HepG2 (cell line): ENCODE measurements around the gene SH3D19. TPM values are rescaled to one million over a fixed set of nuclear protein-coding genes. Genes with fewer than 3 reads are reported as not detected.

Source experiments
- ATAC-seq: fragments of 200-7000 bp; cut with Tn5 transposase; 3 replicates; pipeline ENCODE4 v1.9.1; 2020; ENCODE audit warnings: mild to moderate bottlenecking, moderate library complexity
- BruUV-seq: library from RNA; stranded (reverse); fragments of 400-500 nt; replicated peaks from 2 replicates; lab custom pipeline; 2021; lab: Mats Ljungman, UMichigan
- CTCF ChIA-PET: fragments of 300-600 bp; formaldehyde crosslinking; extraction: SDS; loops from one replicate; lab custom pipeline; 2021; ENCODE audit warnings: low total read pairs, inconsistent platforms, low intra/inter-chr PET ratio; lab: Yijun Ruan, JAX
- POLR2A ChIA-PET: fragments of 350-600 bp; sonication (Branson Sonifier 250); formaldehyde crosslinking; loops from one replicate; lab custom pipeline; 2020; ENCODE audit warnings: antibody characterized with exemption, inconsistent platforms; lab: Yijun Ruan, JAX
- DNase-seq: peaks from one replicate; pipeline ENCODE4 v3.0.0-alpha.2; 2015; ENCODE audit warnings: low spot score
- FAIRE-seq: peaks from 3 replicates; lab custom pipeline; 2011; peaks lifted over from hg19 to GRCh38; lab: Jason Lieb, UNC
- H2AFZ ChIP-seq: one replicate; pipeline ENCODE4 v1.6.1; 2011; ENCODE audit warnings: low read length, inconsistent platforms
- H3K27ac ChIP-seq: fragments of 300-600 bp; 3 replicates; pipeline ENCODE4 v1.8.0; 2011; ENCODE audit warnings: mixed run types, mild to moderate bottlenecking, mixed read lengths, low read length, inconsistent platforms; ENCODE audit not compliant: insufficient read depth; ENCODE audit errors: extremely low read length
- H3K27me3 ChIP-seq, 2 experiments: fragments of 200-600 bp in 1 of 2; 2 replicates in 1 of 2; 3 replicates in 1 of 2; pipeline versions ENCODE4 v1.6.0 to v1.8.0; 2011; ENCODE audit warnings: low read length in 2 of 2, mild to moderate bottlenecking in 2 of 2, moderate library complexity in 2 of 2, inconsistent platforms in 1 of 2; ENCODE audit not compliant: insufficient read depth in 2 of 2, control insufficient read depth in 1 of 2
- H3K36me3 ChIP-seq, 2 experiments: fragments of 200-600 bp in 1 of 2; replicated peaks in 1 of 2; 2 replicates in 1 of 2; 3 replicates in 1 of 2; pipeline versions ENCODE4 v1.5.1 to v1.8.0; 2011; ENCODE audit warnings: low read length in 2 of 2, inconsistent platforms in 1 of 2; ENCODE audit not compliant: insufficient read depth in 2 of 2, control insufficient read depth in 1 of 2
- H3K4me1 ChIP-seq: 2 replicates; pipeline ENCODE4 v1.5.1; 2012; ENCODE audit warnings: low read length, inconsistent platforms; ENCODE audit not compliant: insufficient read depth
- H3K4me2 ChIP-seq: 2 replicates; pipeline ENCODE4 v1.6.0; 2011; ENCODE audit warnings: low read depth, low read length, inconsistent platforms
- H3K4me3 ChIP-seq, 3 experiments: fragments of 200-600 bp in 1 of 3; sonication (generic), shearing (Covaris generic) in 1 of 3; replicated peaks in 1 of 3; 2 replicates each; pipeline ENCODE4 v1.5.1; 2011 to 2016; ENCODE audit warnings: low read length in 3 of 3, inconsistent platforms in 2 of 3, low read depth in 2 of 3, mild to moderate bottlenecking in 2 of 3, control low read depth in 1 of 3, mixed read lengths in 1 of 3; ENCODE audit not compliant: insufficient read depth in 1 of 3
- H3K79me2 ChIP-seq: one replicate; pipeline ENCODE4 v1.6.1; 2011; ENCODE audit warnings: low read length, inconsistent platforms; ENCODE audit not compliant: insufficient read depth
- H3K9ac ChIP-seq: 2 replicates; pipeline ENCODE4 v1.6.0; 2011; ENCODE audit warnings: mild to moderate bottlenecking, low read depth, low read length, inconsistent platforms; ENCODE audit not compliant: insufficient read depth
- H3K9me3 ChIP-seq: 2 replicates; pipeline ENCODE4 v1.5.1; 2012; ENCODE audit warnings: mild to moderate bottlenecking, low read length
- H4K20me1 ChIP-seq: 2 replicates; pipeline ENCODE4 v1.6.0; 2011; ENCODE audit warnings: inconsistent platforms, mild to moderate bottlenecking, low read length, moderate library complexity; ENCODE audit not compliant: insufficient read depth
- KDM2A ChIP-seq: sonication (generic); formaldehyde crosslinking; IDR thresholded peaks from 2 replicates; pipeline ENCODE4 v1.4.0; 2020; ENCODE audit warnings: low read depth, missing genetic modification reagents, borderline replicate concordance
- ZBTB7A ChIP-seq: sonication (generic); formaldehyde crosslinking; IDR thresholded peaks from 2 replicates; pipeline ENCODE4 v1.8.0; 2022; ENCODE audit warnings: mild to moderate bottlenecking, missing genetic modification reagents
- ZFP62 ChIP-seq: sonication (generic); formaldehyde crosslinking; IDR thresholded peaks from 2 replicates; pipeline ENCODE4 v1.4.0; 2020; ENCODE audit warnings: missing genetic modification reagents
- WGBS: methylation state at CpG from one replicate; pipeline ENCODE4 v1.1.6; 2017; ENCODE audit warnings: low lambda C conversion rate; 5-methylcytosine and 5-hydroxymethylcytosine counted together
- in situ Hi-C: cut with HindIII; loops from 2 replicates; pipeline ENCODE4 v1.10.0; 2017; ENCODE audit warnings: low pct_unique_long_range_greater_than_20kb; ENCODE audit not compliant: extremely low pct_ligation_motif_present
- intact Hi-C: fragments of 100-400 bp; cut with micrococcal nuclease; formaldehyde crosslinking; loops from one replicate; pipeline ENCODE4 v1.10.0; 2022; ENCODE audit not compliant: unreplicated experiment
- polyA plus RNA-seq, 8 experiments: library from polyadenylated mRNA; depleted of rRNA in 3 of 8; stranded (reverse) in 7 of 8; unstranded in 1 of 8; fragments of >200 nt; fragmentation: Illumina TruSeq in 4 of 8; extraction: Trizol in 4 of 8; gene quantifications; 2 replicates each; pipeline versions ENCODE4 v1.2.1 to v1.2.3, GENCODE V29; 2011 to 2016; ENCODE audit warnings: low read depth in 4 of 8, missing spikeins in 1 of 8, mixed read lengths in 1 of 8; ENCODE audit not compliant: insufficient read depth in 1 of 8
- total RNA-seq, 5 experiments: library from RNA; depleted of rRNA; stranded (reverse); fragments of >200 nt; fragmentation: Illumina TruSeq; extraction: Trizol; gene quantifications; 2 replicates each; pipeline ENCODE4 v1.2.3, GENCODE V29; 2016; ENCODE audit warnings: low read depth in 1 of 5
- TF ChIP-seq, protein P1 (sequence below): sonication (generic); formaldehyde crosslinking; IDR thresholded peaks from 2 replicates; pipeline ENCODE4 v1.5.0; 2020; ENCODE audit warnings: mild to moderate bottlenecking, missing genetic modification reagents, borderline replicate concordance
- TF ChIP-seq, protein P2 (sequence below): sonication (generic); formaldehyde crosslinking; IDR thresholded peaks from 2 replicates; pipeline ENCODE4 v1.8.0; 2023; ENCODE audit warnings: mild to moderate bottlenecking, missing genetic modification reagents

The SH3D19 gene
- total and polyA plus RNA-seq, 2 of the 13 experiments (the other 11 are each of a cell fraction or from before 2014, with no cell fraction given): 31.2 to 38.0 TPM

DNA sequence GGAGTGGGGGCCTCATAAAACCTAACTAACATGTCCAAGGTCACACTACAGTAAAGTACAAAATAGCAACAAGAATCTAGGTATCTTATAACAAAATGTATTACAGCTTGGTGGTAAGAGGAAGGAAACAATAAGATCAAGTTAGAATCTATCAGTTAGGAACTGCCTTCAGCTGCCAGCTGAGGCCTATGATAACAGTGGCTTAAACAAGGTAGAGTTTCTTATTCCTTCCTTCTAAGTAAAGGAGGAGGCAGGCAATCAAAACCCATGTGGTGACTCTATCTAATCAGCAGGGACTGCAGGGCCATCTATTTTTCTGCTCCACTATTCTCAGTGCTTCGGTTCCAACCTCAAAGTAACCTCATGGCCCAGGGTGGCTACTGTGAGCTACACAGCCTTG, 10.9 kb downstream of the SH3D19 start:
- no peaks in the 10 kb centered on the region for H3K9me3 ChIP-seq
- BruUV-seq: no TSS peak
- WGBS: 100% methylated on average over 1 of the region's 1 CpG
- peak overlapping the region; percentile 18 for H3K27ac ChIP-seq
- H3K9ac ChIP-seq: no peak overlapping the region
- DNase-seq: no peak
- TF ChIP-seq, protein P1, sequence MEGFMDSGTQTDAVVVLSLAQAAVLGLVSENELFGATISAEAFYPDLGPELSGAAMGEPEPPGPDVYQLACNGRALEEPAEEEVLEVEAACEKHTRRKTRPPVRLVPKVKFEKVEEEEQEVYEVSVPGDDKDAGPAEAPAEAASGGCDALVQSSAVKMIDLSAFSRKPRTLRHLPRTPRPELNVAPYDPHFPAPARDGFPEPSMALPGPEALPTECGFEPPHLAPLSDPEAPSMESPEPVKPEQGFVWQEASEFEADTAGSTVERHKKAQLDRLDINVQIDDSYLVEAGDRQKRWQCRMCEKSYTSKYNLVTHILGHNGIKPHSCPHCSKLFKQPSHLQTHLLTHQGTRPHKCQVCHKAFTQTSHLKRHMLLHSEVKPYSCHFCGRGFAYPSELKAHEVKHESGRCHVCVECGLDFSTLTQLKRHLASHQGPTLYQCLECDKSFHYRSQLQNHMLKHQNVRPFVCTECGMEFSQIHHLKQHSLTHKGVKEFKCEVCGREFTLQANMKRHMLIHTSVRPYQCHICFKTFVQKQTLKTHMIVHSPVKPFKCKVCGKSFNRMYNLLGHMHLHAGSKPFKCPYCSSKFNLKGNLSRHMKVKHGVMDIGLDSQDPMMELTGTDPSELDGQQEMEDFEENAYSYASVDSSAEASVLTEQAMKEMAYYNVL (CRISPR knock-in tag): no peak
- TF ChIP-seq, protein P2, sequence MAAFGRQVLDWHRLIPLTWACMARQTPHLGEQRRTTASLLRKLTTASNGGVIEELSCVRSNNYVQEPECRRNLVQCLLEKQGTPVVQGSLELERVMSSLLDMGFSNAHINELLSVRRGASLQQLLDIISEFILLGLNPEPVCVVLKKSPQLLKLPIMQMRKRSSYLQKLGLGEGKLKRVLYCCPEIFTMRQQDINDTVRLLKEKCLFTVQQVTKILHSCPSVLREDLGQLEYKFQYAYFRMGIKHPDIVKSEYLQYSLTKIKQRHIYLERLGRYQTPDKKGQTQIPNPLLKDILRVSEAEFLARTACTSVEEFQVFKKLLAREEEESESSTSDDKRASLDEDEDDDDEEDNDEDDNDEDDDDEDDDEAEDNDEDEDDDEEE (CRISPR knock-in tag): no peak
- TF ChIP-seq ZBTB7A (CRISPR knock-in tag): no peak
- TF ChIP-seq ZFP62 (CRISPR knock-in tag): no peak
- no peak for TF ChIP-seq KDM2A
- ChIA-PET POLR2A (interaction anchor here (3.6 kb wide), 1 partner anchor 10 kb away, joined by 47 read pairs; the partner anchor contains the start of gene SH3D19), CTCF (no interaction called here)
- peak overlapping the region; percentile 34; the same call in 1 of the 2 replicates for H3K4me2 ChIP-seq
- H2AFZ ChIP-seq: no peak overlapping the region
- H3K4me1 ChIP-seq: peaks cover 63% of the 10 kb centered on the region
- peaks cover 7 to 43% of the 10 kb centered on the region in 2 experiments; a peak in 4 of 5 replicates for H3K36me3 ChIP-seq
- FAIRE-seq: no peak
- intact Hi-C loops (no loop called here), in situ Hi-C loops (no loop called here)
- peak; percentile 21; the same call in 2 of the 3 replicates for ATAC-seq
- peaks cover 72% of the 10 kb centered on the region for H4K20me1 ChIP-seq
- no peak overlapping the region for H3K4me3 ChIP-seq
- no peaks in the 10 kb centered on the region; a peak in 1 of 5 replicates for H3K27me3 ChIP-seq
- H3K79me2 ChIP-seq: peaks cover 98% of the 10 kb centered on the region
